ENCODE data around the gene TAOK1.
A peak's percentile ranks its signal among the peaks of the same experiment; 100 is the strongest.

The TAOK1 gene

DNA sequence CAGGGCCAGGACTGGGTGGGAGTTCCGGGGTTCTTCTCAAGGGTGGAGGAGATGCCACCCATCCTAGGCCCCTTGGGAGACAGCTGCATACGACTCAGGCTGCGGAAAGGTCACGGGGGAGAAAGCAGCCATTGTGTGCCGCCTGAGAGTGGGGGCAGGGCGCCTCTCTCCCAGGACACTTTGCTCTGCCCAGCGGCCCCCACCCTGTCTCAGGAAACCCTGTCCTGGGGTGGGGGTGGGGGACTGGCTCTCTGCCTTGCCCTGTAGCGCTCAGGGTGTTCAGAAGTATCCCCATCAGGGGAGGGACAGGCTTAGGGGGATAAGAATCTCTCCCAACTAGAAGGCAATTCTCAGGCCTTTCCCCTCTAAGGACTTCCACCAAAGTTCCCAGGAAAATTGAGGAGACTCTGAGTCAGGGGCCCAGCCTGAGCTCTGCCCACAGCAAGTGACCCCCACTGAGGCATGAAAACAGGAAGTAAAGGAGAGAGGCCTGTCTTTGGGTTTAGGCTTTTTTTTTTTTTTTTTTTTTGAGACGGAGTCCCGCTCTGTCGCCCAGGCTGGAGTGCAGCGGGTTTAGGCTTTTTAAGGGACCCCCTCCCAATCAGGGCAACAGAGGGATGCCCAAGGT, 194.4 kb downstream of the TAOK1 start:
- peak; percentile 30 for DNase-seq

DNA sequence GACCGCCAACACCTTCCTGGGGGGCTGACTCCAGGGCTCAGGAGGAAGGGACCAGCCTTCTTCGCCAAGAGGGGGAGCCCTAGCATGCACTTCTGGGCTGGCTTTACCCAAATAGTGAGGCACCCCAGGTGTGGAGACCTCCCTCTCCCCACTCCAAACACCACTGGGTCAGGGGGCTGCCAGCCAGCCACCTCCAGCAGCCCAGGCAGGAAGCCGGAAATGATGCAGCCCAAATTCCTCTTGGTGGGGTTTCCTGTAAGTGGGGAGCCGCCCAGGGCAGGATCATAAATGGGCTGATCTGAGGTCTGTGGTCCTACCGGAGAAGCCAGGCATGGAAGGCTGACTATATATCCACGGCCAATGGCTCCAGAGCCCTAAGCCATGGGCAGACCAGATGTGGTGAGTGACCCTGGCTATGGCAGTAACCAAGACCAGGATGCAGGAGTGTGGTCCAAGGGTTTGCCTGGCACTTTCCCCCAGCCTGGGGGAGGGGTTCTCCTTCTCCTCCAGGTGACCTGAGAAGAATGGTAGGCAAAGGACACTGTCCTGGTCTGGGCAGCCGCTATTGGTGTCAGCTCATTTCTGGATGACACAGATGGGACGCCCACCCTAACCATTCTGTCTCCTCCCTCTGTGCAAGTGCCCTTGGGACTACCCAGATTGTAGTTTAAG, 195.1 kb downstream of the TAOK1 start:
- peak; percentile 52 for DNase-seq

GRCh38 chr17:29586676-29587469, 196.7 kb downstream of the TAOK1 start:
- DNase-seq, result no peak

- DNase-seq, result no peak
These were observed 197.4 kb downstream of the TAOK1 start for GRCh38 chr17:29587591-29587990.

- no peak for DNase-seq
These were observed 197.9 kb downstream of the TAOK1 start for GRCh38 chr17:29588017-29588561.

GRCh38 chr17:29588562-29589411, 198.6 kb downstream of the TAOK1 start:
- DNase-seq, result no peak

DNA sequence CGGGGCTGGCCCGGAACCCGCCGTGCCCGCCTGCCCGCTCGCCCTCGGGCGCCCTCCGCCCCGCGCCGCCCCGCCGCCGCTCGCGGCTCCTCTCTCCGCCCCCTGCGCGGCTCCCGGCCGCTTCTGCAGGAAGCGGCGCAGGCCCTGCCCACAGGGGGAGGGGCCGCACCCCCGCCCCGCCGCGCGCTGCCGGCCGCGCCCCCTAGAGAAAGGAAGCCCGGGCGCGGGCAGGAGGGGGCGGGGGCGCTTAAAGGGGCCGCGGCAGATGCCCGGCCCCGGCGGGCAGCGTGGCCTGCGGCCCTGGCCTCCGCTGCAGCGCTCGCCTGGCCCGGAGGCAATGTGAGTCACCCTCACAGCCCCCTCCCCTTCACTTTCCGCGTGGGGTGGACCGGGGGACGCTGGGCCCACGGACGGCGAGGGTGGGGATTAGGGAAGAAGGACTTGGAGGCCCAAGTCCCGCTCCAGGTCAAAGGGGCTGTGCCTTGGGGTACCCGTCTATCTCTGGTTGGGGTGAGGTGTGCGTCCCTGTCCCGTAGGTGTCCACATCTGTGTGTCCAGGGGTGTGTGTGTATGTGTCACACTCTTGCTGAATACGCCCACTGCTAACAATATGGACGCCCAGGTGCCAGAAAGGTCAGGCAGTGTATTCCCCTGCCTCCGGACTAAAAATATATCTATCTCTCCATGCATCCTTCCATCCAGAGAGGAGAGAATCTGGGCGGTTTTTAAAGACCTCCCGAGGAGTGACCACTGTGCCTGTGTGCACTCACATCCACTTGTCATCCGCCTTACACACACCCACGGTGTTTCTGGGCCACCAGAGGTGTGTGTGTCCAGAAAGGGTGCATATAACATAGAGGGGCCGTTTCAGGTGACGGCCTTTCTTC, 199.6 kb downstream of the TAOK1 start, which contains the start of gene GIT1:
GIT1 (minus strand) TSS at position 125 of the 887 bp plus-strand sequence. CDS start 270 bp downstream, outside the sequence.
- DNase-seq, result peak; percentile 89

DNA sequence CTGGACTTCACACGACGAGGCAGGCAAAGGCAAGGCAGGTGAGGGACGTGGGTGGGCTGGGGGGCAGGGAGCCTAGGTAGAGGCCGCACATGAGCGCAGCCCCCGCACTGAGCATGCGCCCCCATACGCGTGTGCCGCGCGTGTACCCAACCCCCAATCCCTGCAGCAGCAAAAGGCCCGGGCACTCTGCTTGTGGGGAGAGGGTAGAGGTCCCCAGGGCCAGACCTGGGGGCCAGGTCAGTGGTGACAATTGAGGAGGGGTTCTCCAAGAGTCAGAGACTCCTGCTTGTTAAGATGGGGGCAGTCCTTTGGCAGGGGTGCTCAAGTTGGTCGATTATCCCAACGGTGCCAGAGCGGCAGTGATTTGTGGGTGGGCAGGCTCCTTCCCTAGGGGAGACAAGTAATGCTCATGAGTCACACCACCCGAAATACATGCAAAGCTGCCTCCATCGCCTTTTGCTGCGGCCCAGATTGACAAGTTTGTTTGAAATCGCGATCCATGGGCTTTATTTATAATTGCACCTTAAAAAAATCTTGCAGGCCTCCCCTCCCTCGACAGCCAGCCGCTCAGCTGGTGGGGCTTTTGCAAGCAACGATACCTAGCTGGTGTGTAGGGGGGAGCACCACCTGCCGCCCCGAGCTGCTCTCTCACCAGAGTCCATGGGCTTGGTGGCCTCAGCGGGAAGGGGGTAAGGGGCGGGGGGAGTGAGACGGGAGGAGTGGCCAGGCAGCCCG, 200.4 kb downstream of the TAOK1 start:
- peak; percentile 69 for DNase-seq

GRCh38 chr17:29591146-29591736, 201.1 kb downstream of the TAOK1 start:
- peak; percentile 71 for DNase-seq

DNA sequence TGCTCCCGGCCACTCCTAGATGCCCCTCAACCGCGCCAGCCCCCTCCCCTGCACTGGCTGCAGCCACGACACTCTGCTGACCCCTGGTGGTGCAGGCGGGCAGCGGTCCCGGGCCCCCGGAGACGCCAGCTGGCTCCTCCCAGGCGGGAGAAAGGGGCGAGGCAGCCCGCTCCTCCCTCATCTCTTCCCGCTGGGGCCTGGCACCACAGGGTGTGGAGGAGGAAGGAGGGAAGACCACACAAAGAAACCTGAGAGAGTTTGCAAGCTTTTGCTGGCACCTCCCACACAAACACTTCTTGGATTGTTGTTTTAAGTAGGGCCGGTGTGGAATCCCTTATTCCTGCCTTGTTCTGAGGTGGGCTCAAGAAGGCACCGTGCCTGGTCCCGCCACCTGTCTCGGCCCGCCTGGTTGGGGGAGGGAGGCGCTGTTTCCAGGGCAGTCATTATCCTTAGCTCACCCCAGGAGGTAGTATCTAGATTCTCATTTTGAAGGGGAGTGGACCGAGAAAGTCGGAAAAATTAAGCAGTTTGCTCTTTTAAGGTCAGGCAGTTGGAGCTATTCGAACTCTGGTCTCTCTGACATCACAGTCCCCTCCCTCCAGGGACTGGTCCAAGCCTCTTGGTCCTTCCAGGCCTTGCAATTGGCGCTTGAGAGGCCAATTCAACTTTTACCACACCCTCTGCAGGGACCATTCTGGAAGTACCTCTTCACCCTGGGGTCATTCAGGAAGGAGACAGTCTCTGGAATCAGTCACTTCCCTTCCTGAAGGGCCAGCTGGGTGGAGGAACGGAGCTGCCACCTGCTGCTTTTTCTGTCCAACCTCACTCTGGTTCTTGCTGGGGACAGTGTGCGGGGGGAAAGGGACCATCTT, 201.8 kb downstream of the TAOK1 start:
- DNase-seq, result peak; percentile 80

GRCh38 chr17:29592850-29593551, 202.8 kb downstream of the TAOK1 start, which contains the start of gene ANKRD13B:
TSS of gene ANKRD13B (plus strand) at chr17:29593132. CDS start at chr17:29593622, 490 bp downstream.
- DNase-seq, result no peak

DNA sequence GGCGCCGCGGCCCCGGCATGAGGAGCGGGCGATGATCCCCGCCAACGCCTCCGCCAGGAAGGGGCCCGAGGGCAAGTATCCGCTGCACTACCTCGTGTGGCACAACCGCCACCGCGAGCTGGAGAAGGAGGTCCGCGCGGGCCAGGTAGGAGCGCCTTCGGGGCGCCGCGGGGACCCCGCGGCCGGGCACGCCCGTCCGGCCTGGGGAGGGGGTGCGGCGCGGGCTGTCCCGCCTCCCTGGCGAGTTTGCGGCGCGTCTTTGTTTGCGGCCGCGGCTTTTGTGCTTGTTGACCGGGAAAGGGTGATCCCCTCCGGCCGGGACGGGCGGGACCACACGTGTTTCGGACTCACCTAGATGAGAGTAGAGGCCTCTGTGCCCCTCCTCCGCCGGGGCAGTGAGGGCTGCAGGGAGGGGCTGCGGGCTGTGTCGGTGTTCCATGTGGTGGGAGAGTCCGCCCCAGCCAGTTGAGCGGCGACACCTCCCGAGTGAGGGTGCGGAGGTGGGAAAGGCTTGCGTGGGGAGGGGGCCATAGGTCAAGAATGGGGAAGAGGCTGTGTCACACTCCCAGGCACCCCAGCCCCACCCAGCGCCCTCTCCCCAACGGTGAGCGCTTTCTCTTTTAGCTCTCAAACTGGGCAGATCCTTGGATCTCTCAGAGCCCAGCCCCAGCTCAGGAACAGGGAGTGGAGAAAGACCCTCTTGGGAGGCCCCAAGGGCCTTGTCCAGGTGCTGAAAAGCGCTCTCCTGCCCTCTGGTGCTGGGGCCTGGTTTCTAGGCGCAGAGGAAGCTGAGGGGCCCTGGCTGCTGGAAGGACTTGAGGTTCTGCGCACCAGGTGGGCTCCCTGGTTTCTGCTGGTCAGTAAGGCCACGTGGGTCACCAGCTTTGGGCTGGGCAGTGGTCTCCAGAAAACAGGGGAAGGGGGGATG, 203.7 kb downstream of the TAOK1 start:
- DNase-seq, result no peak

DNA sequence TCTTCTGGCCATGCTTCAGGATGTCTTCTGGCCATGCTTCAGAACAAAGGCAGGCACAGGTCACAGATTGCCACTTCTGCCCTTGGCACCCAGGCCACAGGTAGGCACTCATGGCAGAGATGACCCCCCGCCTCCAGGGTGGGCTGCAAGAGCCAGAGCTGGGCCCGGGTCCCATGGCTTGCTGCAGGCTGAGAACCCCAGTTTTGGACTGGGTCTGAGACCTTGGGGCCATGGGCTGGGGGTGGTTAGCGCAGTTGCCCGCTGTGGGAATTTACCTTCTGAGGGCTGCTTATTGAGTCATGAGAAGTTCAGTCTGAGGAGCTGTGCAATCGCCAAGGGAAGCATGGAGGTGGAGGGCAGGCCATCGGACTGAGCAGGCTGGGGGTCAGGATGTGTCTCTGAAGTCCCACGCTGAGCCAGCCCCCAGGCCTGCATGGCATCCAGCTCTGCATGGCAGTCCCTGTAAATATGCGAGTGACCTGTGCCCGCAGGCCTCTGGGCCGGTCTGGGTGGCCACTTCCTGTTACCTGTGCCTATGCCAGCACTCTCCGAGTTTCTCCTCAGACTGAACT, 204.4 kb downstream of the TAOK1 start:
- DNase-seq, result no peak

GRCh38 chr17:29595107-29595942, 205.2 kb downstream of the TAOK1 start:
- peak; percentile 58 for DNase-seq

DNA sequence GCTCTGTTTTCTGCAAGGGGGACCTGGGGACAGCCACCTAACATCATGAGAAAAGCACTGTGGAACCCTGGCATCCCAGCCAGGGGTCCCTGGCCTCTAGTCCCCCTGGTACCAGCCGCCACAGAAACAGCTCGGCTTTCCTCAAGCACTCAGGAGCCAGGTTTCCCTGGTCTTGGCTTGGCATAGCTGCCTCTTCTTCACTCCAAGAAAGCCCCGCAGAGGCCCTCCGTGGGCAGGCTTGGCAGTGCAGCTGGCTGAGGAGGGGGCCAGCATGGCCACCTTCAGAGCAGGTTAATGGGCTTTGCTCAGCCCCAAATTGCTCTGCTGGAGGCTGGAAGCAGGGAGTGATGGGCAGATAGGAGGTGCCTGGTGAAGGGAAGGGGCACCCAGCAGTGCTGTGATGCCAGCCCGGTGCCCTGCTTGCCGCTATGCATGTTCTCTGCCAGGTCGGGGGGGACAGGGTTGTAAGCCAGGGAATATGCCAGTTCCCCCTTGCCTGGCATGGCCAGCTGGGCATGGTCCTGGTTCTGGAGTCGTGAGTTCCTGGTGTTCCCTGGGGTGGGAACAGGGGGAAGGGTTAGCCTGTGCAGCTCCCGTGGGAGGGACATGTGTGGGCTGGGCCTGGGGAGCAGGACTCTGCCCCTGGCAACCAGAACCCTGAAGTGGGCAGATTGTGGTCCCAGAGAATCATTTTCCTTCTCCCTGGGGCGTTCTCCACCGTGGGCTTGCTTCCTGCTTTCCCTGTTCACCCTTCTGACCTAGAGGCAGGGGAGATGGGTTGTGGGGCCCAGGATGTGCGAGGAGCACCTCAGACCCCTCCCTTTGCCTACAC, 206.0 kb downstream of the TAOK1 start:
- DNase-seq, result no peak

All from fibroblast of skin of back (primary cell).